ENCODE measurements around the gene CAB39L. TPM values are rescaled to one million over a fixed set of nuclear protein-coding genes. Genes with fewer than 3 reads are reported as not detected.

Gene CAB39L
- total RNA-seq, 3 donors from 2014 or later (not counting 1 experiment from before 2014, with no cell fraction given): 4.4 to 6.5 (median 6.0) TPM

DNA sequence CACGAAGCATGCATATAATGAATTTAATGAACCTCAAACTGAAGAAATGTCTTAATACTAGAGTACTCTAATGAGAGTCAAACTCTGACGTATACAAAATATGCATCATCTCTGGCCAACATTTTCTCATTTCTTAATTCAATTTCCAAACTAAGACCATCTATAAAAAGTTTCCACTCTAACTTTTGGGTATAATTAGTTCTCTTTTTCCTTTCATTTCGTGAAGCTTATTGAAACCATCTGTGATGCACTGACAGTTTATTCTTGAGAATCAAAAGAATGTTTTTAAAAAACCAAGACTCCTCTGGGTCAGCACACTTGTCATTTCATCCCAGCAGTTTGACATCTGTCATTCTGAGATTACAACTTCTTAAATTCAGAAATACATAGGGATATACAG lies 90.0 kb downstream of the CAB39L start:
- H3K4me1 Mint-ChIP-seq: no peaks in the 10 kb centered on the region
- no peaks in the 10 kb centered on the region for H3K27me3 Mint-ChIP-seq (ENCODE audit: low read depth in 2 of 2)
- DNase-seq (no peak), ATAC-seq (no peak)
- H3K4me1 ChIP-seq (ENCODE audit: control insufficient read depth, insufficient read depth, low read length): no peaks in the 10 kb centered on the region
- H3K36me3 Mint-ChIP-seq: no peaks in the 10 kb centered on the region
- H3K9me3 Mint-ChIP-seq: no peaks in the 10 kb centered on the region
- H3K27me3 ChIP-seq (ENCODE audit: control insufficient read depth, insufficient read depth, low read length): no peaks in the 10 kb centered on the region
- no peak overlapping the region for H3K27ac Mint-ChIP-seq
- H3K36me3 ChIP-seq (ENCODE audit: control insufficient read depth, insufficient read depth, low read length): no peaks in the 10 kb centered on the region
- 100% methylated on average over 2 of the region's 3 CpGs for WGBS (ENCODE audit: insufficient coverage)
- TF ChIP-seq, protein P1, sequence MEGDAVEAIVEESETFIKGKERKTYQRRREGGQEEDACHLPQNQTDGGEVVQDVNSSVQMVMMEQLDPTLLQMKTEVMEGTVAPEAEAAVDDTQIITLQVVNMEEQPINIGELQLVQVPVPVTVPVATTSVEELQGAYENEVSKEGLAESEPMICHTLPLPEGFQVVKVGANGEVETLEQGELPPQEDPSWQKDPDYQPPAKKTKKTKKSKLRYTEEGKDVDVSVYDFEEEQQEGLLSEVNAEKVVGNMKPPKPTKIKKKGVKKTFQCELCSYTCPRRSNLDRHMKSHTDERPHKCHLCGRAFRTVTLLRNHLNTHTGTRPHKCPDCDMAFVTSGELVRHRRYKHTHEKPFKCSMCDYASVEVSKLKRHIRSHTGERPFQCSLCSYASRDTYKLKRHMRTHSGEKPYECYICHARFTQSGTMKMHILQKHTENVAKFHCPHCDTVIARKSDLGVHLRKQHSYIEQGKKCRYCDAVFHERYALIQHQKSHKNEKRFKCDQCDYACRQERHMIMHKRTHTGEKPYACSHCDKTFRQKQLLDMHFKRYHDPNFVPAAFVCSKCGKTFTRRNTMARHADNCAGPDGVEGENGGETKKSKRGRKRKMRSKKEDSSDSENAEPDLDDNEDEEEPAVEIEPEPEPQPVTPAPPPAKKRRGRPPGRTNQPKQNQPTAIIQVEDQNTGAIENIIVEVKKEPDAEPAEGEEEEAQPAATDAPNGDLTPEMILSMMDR (IDR thresholded peaks at IDR 0.05): no peak
- no peak overlapping the region for H3K4me3 ChIP-seq (ENCODE audit: low read length)
- intact Hi-C loops (cut with micrococcal nuclease): no loop called here
- no peak overlapping the region for H3K4me3 Mint-ChIP-seq
- H3K9me3 ChIP-seq (ENCODE audit: control insufficient read depth, insufficient read depth, low read length): no peaks in the 10 kb centered on the region
- no peak overlapping the region for H3K27ac ChIP-seq (ENCODE audit: low read length)

DNA sequence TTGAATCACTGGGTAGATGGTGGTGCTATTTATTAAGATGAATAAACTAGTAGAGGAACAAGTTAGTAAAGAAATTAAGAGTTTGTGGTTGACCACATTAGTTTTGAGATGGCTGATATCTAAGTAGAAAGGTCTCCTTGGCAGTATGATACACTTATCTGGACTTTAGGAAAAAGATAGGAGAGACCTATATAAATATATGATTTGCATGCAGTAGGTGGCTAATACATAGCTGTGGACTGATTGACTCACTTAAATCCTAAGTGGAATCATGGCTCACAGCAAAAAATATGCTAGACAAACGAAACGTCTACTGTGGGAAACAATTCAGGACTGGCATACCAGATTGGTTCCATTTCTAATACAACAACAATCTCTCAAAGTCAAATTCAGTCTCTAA lies 92.0 kb downstream of the CAB39L start:
- no peak overlapping the region for H3K27ac ChIP-seq (ENCODE audit: low read length)
- no peaks in the 10 kb centered on the region for H3K27me3 ChIP-seq (ENCODE audit: control insufficient read depth, insufficient read depth, low read length)
- 100% methylated on average over 1 of the region's 2 CpGs for WGBS (ENCODE audit: insufficient coverage)
- no peak for DNase-seq
- no peaks in the 10 kb centered on the region for H3K9me3 ChIP-seq (ENCODE audit: control insufficient read depth, insufficient read depth, low read length)
- H3K36me3 ChIP-seq (ENCODE audit: control insufficient read depth, insufficient read depth, low read length): no peaks in the 10 kb centered on the region
- Mint-ChIP-seq H3K36me3 (no peaks in the 10 kb centered on the region), H3K4me3 (no peak overlapping the region), H3K4me1 (no peaks in the 10 kb centered on the region), H3K27ac (no peak overlapping the region), H3K27me3 (ENCODE audit: low read depth in 2 of 2) (no peaks in the 10 kb centered on the region), H3K9me3 (no peaks in the 10 kb centered on the region)
- intact Hi-C loops (cut with micrococcal nuclease): no loop called here
- no peak overlapping the region for H3K4me3 ChIP-seq (ENCODE audit: low read length)
- TF ChIP-seq, protein P1 (IDR thresholded peaks at IDR 0.05): no peak
- ATAC-seq: no peak
- no peaks in the 10 kb centered on the region for H3K4me1 ChIP-seq (ENCODE audit: control insufficient read depth, insufficient read depth, low read length)

DNA sequence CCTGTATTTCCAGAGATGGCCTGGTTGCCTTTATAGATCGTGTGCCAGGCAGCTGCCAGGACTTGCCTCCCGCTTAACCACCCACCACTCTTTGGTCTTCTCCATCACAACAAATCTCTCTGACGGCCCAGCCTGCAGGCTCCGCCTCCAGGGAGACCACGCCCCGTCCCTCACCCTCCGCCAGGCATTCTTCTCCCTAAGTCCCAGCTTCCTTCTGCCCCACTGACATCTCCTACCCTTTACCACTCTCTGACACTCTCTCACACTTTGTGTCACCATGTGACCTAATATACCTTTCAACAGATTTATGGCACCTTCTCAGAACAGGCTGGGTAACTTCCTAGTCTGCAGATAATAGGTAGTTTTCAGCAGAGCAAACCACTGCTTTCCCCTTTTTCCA lies 95.1 kb downstream of the CAB39L start:
- no peak overlapping the region for H3K27ac ChIP-seq (ENCODE audit: low read length)
- Mint-ChIP-seq H3K36me3 (no peaks in the 10 kb centered on the region), H3K27ac (no peak overlapping the region), H3K27me3 (ENCODE audit: low read depth in 2 of 2) (no peaks in the 10 kb centered on the region), H3K4me3 (no peak overlapping the region), H3K9me3 (no peaks in the 10 kb centered on the region), H3K4me1 (no peaks in the 10 kb centered on the region)
- TF ChIP-seq, protein P1 (IDR thresholded peaks at IDR 0.05): no peak
- WGBS (ENCODE audit: insufficient coverage): 92% methylated on average over 7 of the region's 7 CpGs
- H3K4me1 ChIP-seq (ENCODE audit: control insufficient read depth, insufficient read depth, low read length): no peaks in the 10 kb centered on the region
- H3K9me3 ChIP-seq (ENCODE audit: control insufficient read depth, insufficient read depth, low read length): no peaks in the 10 kb centered on the region
- no peaks in the 10 kb centered on the region for H3K36me3 ChIP-seq (ENCODE audit: control insufficient read depth, insufficient read depth, low read length)
- DNase-seq: no peak
- no peak overlapping the region for H3K4me3 ChIP-seq (ENCODE audit: low read length)
- no peak for ATAC-seq
- intact Hi-C loops (cut with micrococcal nuclease): no loop called here
- no peaks in the 10 kb centered on the region for H3K27me3 ChIP-seq (ENCODE audit: control insufficient read depth, insufficient read depth, low read length)

DNA sequence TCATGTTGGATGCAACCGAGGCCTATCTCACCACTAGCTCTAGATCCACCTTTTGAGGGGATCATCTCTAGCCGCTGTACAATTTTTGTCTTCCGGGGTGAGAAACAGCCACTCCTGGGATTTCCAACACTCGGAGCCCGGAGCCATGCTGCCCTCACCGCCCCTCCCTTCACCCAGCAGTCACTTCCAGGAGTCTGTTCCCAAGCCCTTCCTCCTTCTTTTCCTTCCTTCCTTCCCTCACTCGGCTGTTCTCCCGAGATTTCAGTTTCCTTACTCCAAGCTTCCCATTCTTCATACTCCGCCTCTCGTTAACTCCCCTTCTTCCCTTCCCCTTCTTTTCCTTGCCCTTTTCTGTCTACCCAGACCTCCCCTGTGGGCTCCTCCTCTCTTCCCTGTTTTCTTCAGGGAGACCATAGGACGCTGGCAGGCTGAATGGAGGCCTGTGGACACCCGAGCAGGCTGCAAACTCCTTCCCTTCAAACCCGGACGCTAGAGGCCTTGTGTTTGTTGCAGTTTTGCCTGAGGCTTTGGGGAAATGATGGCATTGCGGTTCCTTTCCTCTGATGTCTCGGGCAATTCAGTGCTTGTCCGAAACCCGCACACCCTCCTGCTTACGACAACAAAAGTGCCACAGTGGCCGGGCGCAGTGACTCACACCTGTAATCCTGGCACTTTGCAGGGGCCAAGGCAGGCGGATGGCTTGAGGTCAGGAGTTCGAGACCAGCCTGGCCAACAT lies 96.0 kb downstream of the CAB39L start:
- 95% methylated on average over 23 of the region's 23 CpGs for WGBS (ENCODE audit: insufficient coverage)
- no peaks in the 10 kb centered on the region for H3K27me3 Mint-ChIP-seq (ENCODE audit: low read depth in 2 of 2)
- TF ChIP-seq, protein P1 (IDR thresholded peaks at IDR 0.05): no peak

More for the DNA sequence above, 96.0 kb downstream of the CAB39L start:
- Histone ChIP-seq H3K36me3 (ENCODE audit: control insufficient read depth, insufficient read depth, low read length) (no peaks in the 10 kb centered on the region), H3K27me3 (ENCODE audit: control insufficient read depth, insufficient read depth, low read length) (no peaks in the 10 kb centered on the region), H3K4me1 (ENCODE audit: control insufficient read depth, insufficient read depth, low read length) (no peaks in the 10 kb centered on the region), H3K9me3 (ENCODE audit: control insufficient read depth, insufficient read depth, low read length) (no peaks in the 10 kb centered on the region), H3K4me3 (ENCODE audit: low read length) (no peak overlapping the region), H3K27ac (ENCODE audit: low read length) (no peak overlapping the region)
- Mint-ChIP-seq H3K36me3 (no peaks in the 10 kb centered on the region), H3K9me3 (no peaks in the 10 kb centered on the region), H3K27ac (no peak overlapping the region), H3K4me3 (no peak overlapping the region), H3K4me1 (no peaks in the 10 kb centered on the region)
- no peak for ATAC-seq
- intact Hi-C loops (cut with micrococcal nuclease): no loop called here
- no peak for DNase-seq

Data from natural killer cell (primary cell).